Left cardiac atrium (tissue), 4 donors: ENCODE results near the gene SEPTIN12. TPM values are rescaled to one million over a fixed set of nuclear protein-coding genes. Genes with fewer than 3 reads are reported as not detected.
"Not testable (repeated sequence)": the region's sequence is repeated elsewhere in the genome, so short reads cannot be mapped to it uniquely, and the experiment has no call there.

Experiments
- ATAC-seq, 2 donors: fragments of 200-7000 bp; cut with Tn5 transposase; one replicate each; pipeline ENCODE4 v1.9.1; 2020; ENCODE audit warnings: mild to moderate bottlenecking in 2 of 2, moderate library complexity in 2 of 2
- DNase-seq: peaks from one replicate; pipeline ENCODE4 v3.0.0-alpha.2; 2020
- intact Hi-C, 2 donors: fragments of 100-400 bp; cut with DNase I; formaldehyde crosslinking; loops; one replicate each; pipeline versions ENCODE4 v1.14.1 to v1.15.1; 2022 to 2023
- total RNA-seq, 2 donors: library from RNA; stranded (reverse); fragmentation: NEBNext Ultra II Directional; extraction: Animal tissue kit (Norgen Biotek cat#: 25700); gene quantifications; one replicate each; pipeline ENCODE4 v1.2.1, GENCODE V29; 2021
- donor health status: DM: no; HTN: yes; CAD: no.
- donor health status: DM: no; HTN: yes; CAD: no; lungs with severe emphysema.
- donor health status: DM: yes; HTN: yes; CAD: no.
- donor health status: Dilated cardiomyopathy.

SEPTIN12 gene
- total RNA-seq, 2 donors from 2014 or later, result not detected

- intact Hi-C loops, DNase-seq, ATAC-seq: not testable (repeated sequence)
These were observed 49.8 kb downstream of the SEPTIN12 start for GRCh38 chr16:4738370-4738769.

DNA sequence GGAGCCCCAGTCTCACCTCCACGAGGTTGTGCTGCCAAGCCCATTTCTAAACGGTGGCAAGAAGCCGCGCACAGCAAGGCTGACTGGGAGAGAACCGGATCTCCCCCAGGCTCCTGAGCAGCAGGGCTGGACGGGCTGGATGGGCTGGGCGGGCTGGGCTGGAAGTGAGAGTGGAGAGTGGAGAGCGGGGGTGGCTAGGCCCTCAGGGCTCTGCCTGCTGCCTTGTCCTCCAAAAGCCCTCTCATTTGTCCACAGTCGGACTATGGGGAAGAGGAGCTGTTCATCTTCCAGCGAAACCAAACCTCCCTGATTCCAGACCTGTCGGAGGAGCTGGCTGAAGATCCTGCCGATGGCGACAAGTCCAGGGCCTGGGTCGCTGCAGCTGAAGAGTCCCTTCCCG, 50.6 kb downstream of the SEPTIN12 start:
- intact Hi-C loops, result no loop called here

GRCh38 chr16:4736546-4736945, 51.6 kb downstream of the SEPTIN12 start:
- intact Hi-C loops, result no loop called here

More for the DNA sequence above, 50.6 kb downstream of the SEPTIN12 start:
- ATAC-seq, result no peak
- no peak for DNase-seq

GRCh38 chr16:4734730-4735535, 53.2 kb downstream of the SEPTIN12 start:
- ATAC-seq (peak; percentile 87 to 91), DNase-seq (peak; percentile 93)
- intact Hi-C loops, result no loop called here

More at GRCh38 chr16:4736546-4736945, 51.6 kb downstream of the SEPTIN12 start:
- DNase-seq (no peak), ATAC-seq (no peak)

DNA sequence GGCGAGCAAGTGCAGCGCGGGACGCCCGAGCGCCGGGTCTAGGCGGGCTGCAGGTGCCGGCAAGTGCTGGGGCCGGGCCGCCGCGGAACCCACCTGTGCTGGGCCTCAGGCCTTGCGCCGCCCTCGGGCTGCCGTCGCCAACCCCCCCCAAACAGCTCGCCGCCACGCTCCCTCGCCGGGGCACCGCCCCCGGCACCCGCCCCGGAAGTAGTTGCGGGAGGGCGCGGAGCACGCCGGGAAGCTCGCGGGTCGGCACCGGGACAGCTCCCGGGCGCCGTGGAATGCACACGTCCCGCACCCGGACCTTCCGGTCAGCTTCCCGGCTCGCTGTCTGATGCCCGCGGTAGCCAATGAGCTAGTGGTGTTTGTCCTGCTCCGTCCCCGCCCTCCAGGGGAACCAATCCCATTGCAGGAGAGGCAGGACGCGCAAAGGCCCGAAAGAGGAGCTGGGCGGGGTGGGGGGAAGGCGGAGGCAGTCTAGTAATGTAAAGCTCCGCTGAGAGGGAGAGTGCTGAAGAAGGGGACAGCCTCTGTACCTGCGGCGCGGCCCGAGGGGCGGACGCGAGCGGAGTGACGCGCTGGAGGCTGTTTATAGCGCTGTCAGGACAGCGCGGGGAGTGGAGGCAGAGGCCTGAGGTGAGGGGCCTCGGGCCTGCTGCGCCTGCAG, 53.9 kb downstream of the SEPTIN12 start, which contains the start of the genes ANKS3 and DNAAF8:
TSS of gene ANKS3 (minus strand) at position 209 of the 667 bp plus-strand sequence. CDS start 4,122 bp downstream, outside the sequence.
TSS of gene DNAAF8 (plus strand) at position 475 of the 667 bp plus-strand sequence. CDS start 1,978 bp downstream, outside the sequence.
- ATAC-seq, result peak; percentile 98
- intact Hi-C loops, result no loop called here
- DNase-seq, result peak; percentile 97

- ATAC-seq, result peak in 1 of 2 donors; percentile 2
- peak; percentile 45 for DNase-seq
- intact Hi-C loops, result no loop called here
These were observed 54.4 kb downstream of the SEPTIN12 start for GRCh38 chr16:4733747-4734062.

DNA sequence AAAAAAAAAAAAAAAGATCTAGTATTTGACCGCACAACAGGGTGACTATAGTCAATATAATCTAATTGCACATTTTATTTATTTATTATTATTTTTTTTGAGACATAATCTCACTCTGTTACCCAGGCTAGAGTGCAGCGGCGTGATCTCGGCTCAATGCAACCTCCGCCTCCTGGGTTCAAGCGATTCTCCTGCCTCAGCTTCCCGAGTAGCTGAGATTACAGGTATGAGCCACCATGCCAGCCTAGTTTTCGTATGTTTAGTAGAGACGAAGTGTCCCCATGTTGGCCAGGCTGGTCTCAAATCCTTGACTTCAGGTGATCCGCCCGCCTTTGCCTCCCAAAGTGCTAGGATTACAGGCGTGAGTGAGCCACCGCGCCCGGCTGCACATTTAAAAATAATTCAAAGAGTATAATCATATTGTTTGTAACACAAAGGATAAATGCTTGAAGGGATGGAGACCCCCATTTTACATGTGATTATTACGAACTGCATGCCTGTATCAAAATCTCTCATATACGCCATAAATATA, 54.9 kb downstream of the SEPTIN12 start:
- DNase-seq (no peak), ATAC-seq (no peak)
- intact Hi-C loops, result no loop called here

- DNase-seq (no peak), ATAC-seq (no peak)
- intact Hi-C loops, result no loop called here
These were observed 58.3 kb downstream of the SEPTIN12 start for GRCh38 chr16:4729876-4730275.

DNA sequence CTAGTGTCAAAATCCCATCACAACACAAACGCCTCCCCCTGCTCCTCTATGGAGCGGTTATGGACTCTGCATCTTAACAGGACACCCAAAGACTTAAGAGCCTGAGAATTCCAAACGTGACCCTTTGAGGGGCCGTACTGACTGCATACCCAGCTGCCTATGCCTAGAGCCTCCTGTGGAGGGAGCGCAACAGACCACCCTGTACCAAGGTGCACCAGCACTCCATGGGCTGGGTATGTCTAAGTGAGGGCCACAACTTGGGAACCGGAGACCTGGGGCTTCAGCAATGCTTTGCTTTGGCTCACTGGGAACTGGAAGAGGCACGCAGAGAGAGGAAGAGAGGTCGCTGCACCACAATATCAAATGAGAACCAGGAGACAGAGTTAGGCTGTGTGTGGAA, 59.5 kb downstream of the SEPTIN12 start:
- DNase-seq (no peak), ATAC-seq (no peak)
- intact Hi-C loops, result no loop called here

Other genes starting within 250 kb of the SEPTIN12 start
- gene CDIP1, start 249.6 kb downstream of the SEPTIN12 start, total RNA-seq, result 10 to 100 TPM; 34.1 to 42.9 TPM
- under 1 TPM in 1 of 2 donors, not detected in 1; 0.10 TPM for gene C16orf96, start 232.0 kb downstream of the SEPTIN12 start, total RNA-seq
- gene UBALD1, start 173.5 kb downstream of the SEPTIN12 start, total RNA-seq, result 10 to 100 TPM; 19.6 to 20.0 TPM
- gene MGRN1, start 163.5 kb downstream of the SEPTIN12 start, total RNA-seq, result 10 to 100 TPM; 33.1 to 44.6 TPM
- gene NUDT16L1, start 94.8 kb downstream of the SEPTIN12 start, total RNA-seq, result 10 to 100 TPM; 39.1 to 41.0 TPM
- 10 to 100 TPM; 11.0 to 11.6 TPM for gene ANKS3, start 54.1 kb downstream of the SEPTIN12 start, total RNA-seq
- gene DNAAF8, start 53.8 kb downstream of the SEPTIN12 start, total RNA-seq, result under 1 TPM; 0.52 to 0.85 TPM
- 10 to 100 TPM in 1 of 2 donors, 1 to 10 TPM in 1; 6.3 to 10.3 TPM for gene ZNF500, start 21.2 kb downstream of the SEPTIN12 start, total RNA-seq
- gene SMIM22, start 7.0 kb upstream of the SEPTIN12 start, total RNA-seq, result not detected
- 10 to 100 TPM; 53.6 to 54.5 TPM for gene ROGDI, start 14.3 kb upstream of the SEPTIN12 start, total RNA-seq
- 10 to 100 TPM; 65.2 to 78.2 TPM for gene GLYR1, start 58.9 kb upstream of the SEPTIN12 start, total RNA-seq
- 10 to 100 TPM; 28.0 to 33.6 TPM for gene UBN1, start 59.1 kb upstream of the SEPTIN12 start, total RNA-seq
- gene PPL, start 148.8 kb upstream of the SEPTIN12 start, total RNA-seq, result 10 to 100 TPM in 1 of 2 donors, 1 to 10 TPM in 1; 6.1 to 15.8 TPM
- 1 to 10 TPM in 1 of 2 donors, under 1 TPM in 1; 0.58 to 2.3 TPM for gene SEC14L5, start 170.0 kb upstream of the SEPTIN12 start, total RNA-seq
- gene NAGPA, start 245.6 kb upstream of the SEPTIN12 start, total RNA-seq, result 1 to 10 TPM; 6.8 to 8.4 TPM